MM.1S (cell line): Measurements from ENCODE around the gene N4BP2L2.

Experiments used
- EZH2 ChIP-seq: fragments of 300-600 bp; sonication (generic); optimal IDR thresholded peaks from 2 replicates; pipeline ENCODE3; 2017; ENCODE audit warnings: low read depth, mild to moderate bottlenecking, antibody characterized with exemption, low read length, mixed read lengths
- TF ChIP-seq, protein P1 (sequence below): fragments of 300-600 bp; sonication (generic); IDR thresholded peaks from 2 replicates; pipeline ENCODE4 v1.5.1; 2016; ENCODE audit warnings: antibody characterized with exemption, low read length, mixed read lengths

DNA sequence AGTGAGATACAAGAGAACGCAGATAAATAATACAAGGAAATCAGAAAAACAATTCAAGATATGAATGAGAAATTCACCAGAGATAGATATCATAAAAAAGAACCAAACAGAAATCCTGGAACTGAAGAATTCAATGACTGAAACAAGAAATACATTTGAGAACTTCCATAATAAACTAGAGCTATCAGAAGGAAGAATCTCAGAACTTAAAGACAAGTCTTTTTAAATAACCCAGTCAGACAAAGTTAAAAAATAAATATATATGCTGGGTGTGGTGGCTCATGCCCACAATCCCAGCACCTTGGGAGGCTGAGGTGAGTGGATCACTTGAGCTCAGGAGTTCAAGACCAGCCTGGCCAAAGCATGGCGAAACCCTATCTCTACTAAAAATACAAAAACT lies 82.0 kb downstream of the N4BP2L2 start:
- TF ChIP-seq, protein P1, sequence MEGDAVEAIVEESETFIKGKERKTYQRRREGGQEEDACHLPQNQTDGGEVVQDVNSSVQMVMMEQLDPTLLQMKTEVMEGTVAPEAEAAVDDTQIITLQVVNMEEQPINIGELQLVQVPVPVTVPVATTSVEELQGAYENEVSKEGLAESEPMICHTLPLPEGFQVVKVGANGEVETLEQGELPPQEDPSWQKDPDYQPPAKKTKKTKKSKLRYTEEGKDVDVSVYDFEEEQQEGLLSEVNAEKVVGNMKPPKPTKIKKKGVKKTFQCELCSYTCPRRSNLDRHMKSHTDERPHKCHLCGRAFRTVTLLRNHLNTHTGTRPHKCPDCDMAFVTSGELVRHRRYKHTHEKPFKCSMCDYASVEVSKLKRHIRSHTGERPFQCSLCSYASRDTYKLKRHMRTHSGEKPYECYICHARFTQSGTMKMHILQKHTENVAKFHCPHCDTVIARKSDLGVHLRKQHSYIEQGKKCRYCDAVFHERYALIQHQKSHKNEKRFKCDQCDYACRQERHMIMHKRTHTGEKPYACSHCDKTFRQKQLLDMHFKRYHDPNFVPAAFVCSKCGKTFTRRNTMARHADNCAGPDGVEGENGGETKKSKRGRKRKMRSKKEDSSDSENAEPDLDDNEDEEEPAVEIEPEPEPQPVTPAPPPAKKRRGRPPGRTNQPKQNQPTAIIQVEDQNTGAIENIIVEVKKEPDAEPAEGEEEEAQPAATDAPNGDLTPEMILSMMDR = no peak
- no peak for TF ChIP-seq EZH2
